ENCODE measurements around the gene VIPR2.

- no peak for TF ChIP-seq CTCF (IDR thresholded peaks at IDR 0.05)
- no peak for TF ChIP-seq POLR2A (IDR thresholded peaks at IDR 0.05)
Observed at GRCh38 chr7:158979023-158979529, 165.6 kb downstream of the VIPR2 start.
